ENCODE data around the gene CHRNA9.

CHRNA9 gene

DNA sequence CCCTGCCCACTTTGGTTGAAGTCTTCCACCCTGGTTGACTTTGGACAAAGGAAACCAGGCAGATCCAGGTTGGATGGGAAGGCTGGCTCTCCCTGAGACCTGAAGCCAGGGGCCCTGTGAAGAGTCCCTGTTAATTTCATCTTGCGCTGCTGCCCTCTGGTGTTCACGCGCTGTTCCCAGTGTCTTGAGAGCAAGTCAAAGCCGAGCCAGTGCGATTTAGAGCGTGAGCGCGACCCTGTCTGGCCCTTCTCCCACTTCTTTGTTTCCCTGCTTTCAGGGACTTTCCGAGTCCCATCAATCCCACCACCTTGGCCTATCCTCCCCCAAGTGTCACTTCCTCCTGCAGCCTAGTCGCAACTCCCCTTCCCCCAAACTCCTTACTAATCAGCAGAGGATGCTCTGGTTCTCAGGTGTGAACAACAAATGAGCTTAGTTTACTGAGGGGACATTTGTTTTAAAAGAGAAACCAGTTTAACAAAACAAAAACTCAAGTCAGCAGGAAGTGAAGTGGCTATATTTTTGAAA, 25.8 kb upstream of the CHRNA9 start:
- in situ Hi-C loops (cut with MboI; ENCODE audit: low pct_unique_long_range_greater_than_20kb, low sequenced_read_pairs, unreplicated experiment): loop anchor here (25.0 kb wide), 3 partner anchors 97 to 847 kb away; partner anchors contain the start of genes LIAS, RPL9 and UBE2K
- TF ChIP-seq, protein P1, sequence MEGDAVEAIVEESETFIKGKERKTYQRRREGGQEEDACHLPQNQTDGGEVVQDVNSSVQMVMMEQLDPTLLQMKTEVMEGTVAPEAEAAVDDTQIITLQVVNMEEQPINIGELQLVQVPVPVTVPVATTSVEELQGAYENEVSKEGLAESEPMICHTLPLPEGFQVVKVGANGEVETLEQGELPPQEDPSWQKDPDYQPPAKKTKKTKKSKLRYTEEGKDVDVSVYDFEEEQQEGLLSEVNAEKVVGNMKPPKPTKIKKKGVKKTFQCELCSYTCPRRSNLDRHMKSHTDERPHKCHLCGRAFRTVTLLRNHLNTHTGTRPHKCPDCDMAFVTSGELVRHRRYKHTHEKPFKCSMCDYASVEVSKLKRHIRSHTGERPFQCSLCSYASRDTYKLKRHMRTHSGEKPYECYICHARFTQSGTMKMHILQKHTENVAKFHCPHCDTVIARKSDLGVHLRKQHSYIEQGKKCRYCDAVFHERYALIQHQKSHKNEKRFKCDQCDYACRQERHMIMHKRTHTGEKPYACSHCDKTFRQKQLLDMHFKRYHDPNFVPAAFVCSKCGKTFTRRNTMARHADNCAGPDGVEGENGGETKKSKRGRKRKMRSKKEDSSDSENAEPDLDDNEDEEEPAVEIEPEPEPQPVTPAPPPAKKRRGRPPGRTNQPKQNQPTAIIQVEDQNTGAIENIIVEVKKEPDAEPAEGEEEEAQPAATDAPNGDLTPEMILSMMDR (IDR thresholded peaks at IDR 0.05; ENCODE audit: extremely low read depth, insufficient read depth, missing control alignments): peak; percentile 93
- DNase-seq (ENCODE audit: low spot score): peak; percentile 41

DNA sequence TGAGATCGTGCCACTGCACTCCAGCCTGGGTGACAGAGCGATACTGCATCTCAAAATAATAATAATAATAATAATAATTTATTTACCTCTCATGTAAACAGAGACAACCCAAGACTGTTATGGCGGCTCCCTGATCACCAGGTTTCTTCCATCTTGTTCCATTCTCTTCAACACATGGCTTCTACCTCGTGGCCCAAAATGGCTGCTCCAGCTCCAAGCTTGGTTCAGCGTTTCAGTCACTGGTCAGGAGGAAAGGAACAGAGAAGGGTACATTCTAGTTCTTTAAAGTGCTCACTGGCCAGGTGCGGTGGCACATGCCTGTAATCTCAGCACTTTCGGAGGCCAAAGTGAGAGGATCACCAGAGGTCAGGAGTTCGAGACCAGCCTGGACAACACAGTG, 24.9 kb upstream of the CHRNA9 start:
- in situ Hi-C loops (cut with MboI; ENCODE audit: low pct_unique_long_range_greater_than_20kb, low sequenced_read_pairs, unreplicated experiment): loop anchor here (10.0 to 25.0 kb wide), 4 partner anchors 98 to 848 kb away; partner anchors contain the start of genes LIAS, RPL9 and UBE2K
- no peak for DNase-seq (ENCODE audit: low spot score)
- TF ChIP-seq, protein P1 (IDR thresholded peaks at IDR 0.05; ENCODE audit: extremely low read depth, insufficient read depth, missing control alignments): no peak

DNA sequence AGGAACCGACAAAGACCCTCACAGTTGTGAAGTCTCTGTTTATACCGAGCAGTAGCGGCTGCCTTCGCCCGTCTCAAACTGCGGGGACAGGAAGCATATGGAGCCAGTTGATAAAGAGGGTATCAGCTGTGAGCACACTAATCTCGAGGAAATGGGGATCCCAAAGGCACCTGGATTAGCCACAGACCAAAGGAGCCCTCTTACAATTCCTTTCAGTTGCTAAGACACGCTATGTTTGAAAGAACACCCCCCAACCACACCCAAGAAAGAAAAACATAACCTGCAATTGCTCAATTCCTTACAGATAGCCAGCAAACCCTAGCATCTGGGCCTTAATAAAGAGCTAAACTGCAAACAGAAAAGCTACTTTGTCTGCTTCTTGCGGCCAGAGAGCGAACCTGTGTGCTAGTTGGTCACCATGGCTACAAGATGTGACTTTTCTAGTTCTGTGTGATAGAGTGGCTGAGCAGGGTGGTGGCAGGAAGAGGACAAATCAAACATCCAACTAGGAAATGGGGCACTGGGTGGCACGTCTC, 23.3 kb upstream of the CHRNA9 start:
- in situ Hi-C loops (cut with MboI; ENCODE audit: low pct_unique_long_range_greater_than_20kb, low sequenced_read_pairs, unreplicated experiment): loop anchor here (10.0 to 25.0 kb wide), 4 partner anchors 100 to 850 kb away; partner anchors contain the start of genes LIAS, RPL9 and UBE2K
- TF ChIP-seq, protein P1 (IDR thresholded peaks at IDR 0.05; ENCODE audit: extremely low read depth, insufficient read depth, missing control alignments): no peak
- DNase-seq (ENCODE audit: low spot score): no peak

DNA sequence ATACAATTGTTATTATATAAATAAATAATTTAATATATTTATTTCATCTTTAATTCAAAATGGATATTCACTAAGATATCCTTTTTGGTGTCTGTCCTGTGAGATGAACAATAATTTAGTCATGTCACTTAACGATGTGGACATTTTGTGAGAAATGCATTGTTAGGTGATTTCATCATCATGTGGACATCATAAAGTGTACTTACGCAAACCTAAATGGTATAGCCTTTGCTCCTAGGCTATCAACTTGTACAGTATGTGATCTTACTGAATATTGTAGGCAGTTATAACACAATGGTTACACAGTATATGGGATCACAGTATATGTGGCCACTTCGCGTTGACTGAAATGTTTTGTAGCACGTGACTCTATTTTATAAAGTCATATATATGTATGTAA, 20.2 kb upstream of the CHRNA9 start:
- TF ChIP-seq, protein P1 (IDR thresholded peaks at IDR 0.05; ENCODE audit: extremely low read depth, insufficient read depth, missing control alignments): no peak
- in situ Hi-C loops (cut with MboI; ENCODE audit: low pct_unique_long_range_greater_than_20kb, low sequenced_read_pairs, unreplicated experiment): loop anchor here (10.0 to 25.0 kb wide), 4 partner anchors 103 to 853 kb away; partner anchors contain the start of genes LIAS, RPL9 and UBE2K
- no peak for DNase-seq (ENCODE audit: low spot score)

DNA sequence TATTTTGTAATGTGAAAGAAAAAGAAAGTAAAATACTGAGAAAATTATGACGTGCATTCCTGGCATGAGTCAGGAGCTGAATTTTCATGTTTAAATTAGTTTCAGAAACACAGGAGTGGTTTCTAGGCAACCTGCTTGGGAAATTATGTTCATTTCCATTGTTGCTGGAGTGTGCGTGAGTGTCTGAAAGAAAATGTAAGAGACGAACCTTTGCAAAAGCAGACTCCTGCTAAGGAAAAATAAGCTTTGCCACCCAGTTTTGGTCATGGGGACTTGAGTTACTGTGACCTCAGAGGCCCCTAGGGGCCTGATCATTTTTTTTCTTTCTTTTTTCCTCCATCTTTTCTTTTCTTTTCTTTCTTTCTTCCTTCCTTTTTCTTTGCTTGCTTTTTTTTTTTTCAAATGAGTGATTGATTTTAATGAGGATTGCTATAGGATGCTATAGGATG, 18.8 kb upstream of the CHRNA9 start:
- in situ Hi-C loops (cut with MboI; ENCODE audit: low pct_unique_long_range_greater_than_20kb, low sequenced_read_pairs, unreplicated experiment): loop anchor here (10.0 to 25.0 kb wide), 4 partner anchors 104 to 854 kb away; partner anchors contain the start of genes LIAS, RPL9 and UBE2K
- TF ChIP-seq, protein P1 (IDR thresholded peaks at IDR 0.05; ENCODE audit: extremely low read depth, insufficient read depth, missing control alignments): no peak

DNA sequence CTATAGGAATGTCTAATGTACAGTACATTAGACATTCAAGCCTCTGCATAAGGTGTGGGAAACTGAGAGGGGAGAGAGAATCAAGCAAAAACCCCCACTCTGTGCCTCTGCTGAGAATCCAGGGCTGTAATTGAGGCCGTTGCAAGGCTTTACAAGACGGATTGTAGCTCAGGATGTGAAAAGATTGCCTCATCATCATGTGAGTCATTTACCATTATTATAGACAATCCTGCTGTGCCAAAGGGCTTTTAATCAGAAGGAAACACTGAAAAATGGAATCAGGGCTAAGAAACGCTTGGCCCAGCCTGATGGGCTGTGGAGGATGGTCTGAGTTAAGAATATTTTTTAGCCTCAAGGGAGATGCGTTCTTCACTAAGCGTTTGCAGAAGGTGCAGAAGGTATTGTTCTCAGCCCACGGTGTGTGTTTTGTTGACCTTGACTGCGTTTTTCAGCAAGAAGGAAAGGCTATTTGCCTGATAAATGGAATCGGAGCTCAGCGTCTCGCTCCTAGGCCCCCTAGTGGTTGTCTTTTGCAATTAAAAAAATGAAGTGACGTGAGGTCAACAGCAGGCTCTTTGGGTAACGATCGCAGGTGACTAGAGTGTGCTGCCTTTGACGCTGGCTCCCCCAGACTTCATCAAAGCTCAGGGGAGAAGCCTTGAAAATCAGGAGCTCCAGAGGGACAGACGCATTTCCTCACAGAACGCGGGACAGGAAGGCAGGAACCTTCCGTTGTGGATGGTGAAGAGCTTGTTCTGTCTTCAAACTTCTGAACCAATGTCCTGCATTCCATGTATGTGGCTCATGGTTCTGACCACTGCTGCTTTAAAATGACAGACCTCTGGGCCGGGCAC, 18.1 kb upstream of the CHRNA9 start:
- TF ChIP-seq, protein P1 (IDR thresholded peaks at IDR 0.05; ENCODE audit: extremely low read depth, insufficient read depth, missing control alignments): peak; percentile 75
- in situ Hi-C loops (cut with MboI; ENCODE audit: low pct_unique_long_range_greater_than_20kb, low sequenced_read_pairs, unreplicated experiment): loop anchor here (10.0 to 25.0 kb wide), 4 partner anchors 105 to 855 kb away; partner anchors contain the start of genes LIAS, RPL9 and UBE2K
- peak; percentile 58 for DNase-seq (ENCODE audit: low spot score)

More for the DNA sequence above, 18.8 kb upstream of the CHRNA9 start:
- DNase-seq (ENCODE audit: low spot score): peak; percentile 26

Data from GM13977 (cell line).